Measurements from ENCODE around the gene HABP4.

HABP4 gene

DNA sequence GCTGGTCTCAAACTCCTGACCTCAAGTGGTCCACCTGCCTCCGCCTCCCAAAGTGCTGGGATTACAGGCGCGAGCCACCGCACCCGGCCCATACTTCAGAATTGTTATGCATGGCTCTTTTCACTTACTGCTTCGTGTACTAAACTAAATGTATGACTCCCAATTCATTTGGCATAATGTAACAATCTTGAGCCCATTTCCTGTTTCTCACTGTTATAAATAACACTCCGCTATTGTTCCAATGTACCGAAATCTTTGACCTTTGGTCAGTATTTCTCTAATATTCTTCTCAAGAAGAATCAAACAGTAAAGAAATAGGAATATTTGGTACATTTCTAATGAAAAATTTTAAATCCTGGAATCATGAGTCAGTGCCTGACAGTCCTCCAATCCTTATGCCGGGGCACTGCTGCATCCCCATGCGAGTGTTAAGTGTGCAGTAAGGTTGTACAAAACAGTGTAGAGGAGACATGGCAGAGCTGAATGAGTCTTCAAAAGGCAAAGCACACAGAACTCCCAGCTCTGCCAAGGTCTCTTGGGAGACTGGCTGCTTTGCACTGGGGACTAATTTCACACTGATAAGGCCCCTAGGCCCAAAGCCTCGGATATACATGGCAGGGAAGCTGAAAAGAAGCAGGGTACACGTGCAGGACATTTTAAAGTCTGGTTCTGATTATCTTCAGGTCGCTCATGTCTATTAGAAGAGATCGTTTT lies 58.4 kb downstream of the HABP4 start:
- POLR2A ChIA-PET, result no interaction called here
- CTCF ChIA-PET, result no interaction called here
- no peak for TF ChIP-seq CTCF (IDR thresholded peaks at IDR 0.05; ENCODE audit: insufficient read depth, low read length, missing control alignments)
- H3K4me3 ChIP-seq (ENCODE audit: low read depth, low read length), result no peak overlapping the region
- no peak for DNase-seq (ENCODE audit: low read depth, low spot score)

GRCh38 chr9:96509026-96509425 lies 59.1 kb downstream of the HABP4 start:
- no peak for TF ChIP-seq CTCF (IDR thresholded peaks at IDR 0.05; ENCODE audit: insufficient read depth, low read length, missing control alignments)
- no peak for DNase-seq (ENCODE audit: low read depth, low spot score)
- CTCF ChIA-PET, result no interaction called here
- no peak overlapping the region for H3K4me3 ChIP-seq (ENCODE audit: low read depth, low read length)
- POLR2A ChIA-PET, result no interaction called here

- ChIA-PET CTCF (no interaction called here), POLR2A (no interaction called here)
- no peak for TF ChIP-seq CTCF (IDR thresholded peaks at IDR 0.05; ENCODE audit: insufficient read depth, low read length, missing control alignments)
- H3K4me3 ChIP-seq (ENCODE audit: low read depth, low read length), result no peak overlapping the region
- no peak for DNase-seq (ENCODE audit: low read depth, low spot score)
Measured at GRCh38 chr9:96509848-96510247, 59.9 kb downstream of the HABP4 start.

DNA sequence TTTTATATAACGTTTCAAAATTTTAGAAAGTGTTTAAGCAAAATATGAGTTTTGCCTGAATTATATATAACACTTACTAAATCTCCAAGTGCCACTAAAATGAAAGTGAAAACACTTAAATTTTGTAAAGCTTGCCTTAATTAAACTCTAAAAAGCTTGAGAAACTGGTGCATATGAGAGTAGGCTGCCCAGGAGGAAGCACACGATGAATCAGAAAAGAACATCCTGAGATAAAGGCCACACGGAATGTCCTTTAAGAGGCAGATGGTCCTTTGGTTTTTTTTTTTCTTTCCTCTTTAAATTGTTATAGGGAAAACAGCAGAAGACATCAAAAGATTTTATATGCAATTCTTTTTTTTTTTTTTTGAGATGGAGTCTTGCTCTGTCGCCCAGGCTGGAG lies 60.3 kb downstream of the HABP4 start:
- DNase-seq (ENCODE audit: low read depth, low spot score), result no peak
- CTCF ChIA-PET, result interaction anchor here (0.8 kb wide), 1 partner anchor 56 kb away, joined by 3 read pairs; no protein-coding TSS in a partner anchor
- TF ChIP-seq CTCF (IDR thresholded peaks at IDR 0.05; ENCODE audit: insufficient read depth, low read length, missing control alignments), result no peak
- no peak overlapping the region for H3K4me3 ChIP-seq (ENCODE audit: low read depth, low read length)
- POLR2A ChIA-PET, result no interaction called here

DNA sequence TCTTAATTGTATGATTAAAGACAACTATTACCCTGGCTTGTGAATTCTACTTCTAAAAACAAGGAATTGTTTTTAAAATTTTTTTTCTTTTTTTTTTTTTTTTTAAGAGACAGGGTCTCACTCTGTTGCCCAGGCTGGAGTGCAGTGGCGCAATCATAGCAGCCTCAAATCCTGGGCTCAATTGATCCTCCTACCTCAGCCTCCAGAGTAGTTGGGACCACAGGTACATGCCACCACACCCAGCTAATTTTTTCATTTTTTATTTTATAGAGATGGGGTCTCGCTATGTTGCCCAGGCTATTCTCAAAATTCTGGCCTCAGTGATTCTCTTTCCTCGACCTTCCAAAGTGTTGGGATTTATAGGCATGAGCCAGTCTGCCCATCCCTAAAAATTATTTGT lies 62.3 kb downstream of the HABP4 start:
- no peak for TF ChIP-seq CTCF (IDR thresholded peaks at IDR 0.05; ENCODE audit: insufficient read depth, low read length, missing control alignments)
- ChIA-PET CTCF (no interaction called here), POLR2A (no interaction called here)
- DNase-seq (ENCODE audit: low read depth, low spot score), result no peak
- no peak overlapping the region for H3K4me3 ChIP-seq (ENCODE audit: low read depth, low read length)

DNA sequence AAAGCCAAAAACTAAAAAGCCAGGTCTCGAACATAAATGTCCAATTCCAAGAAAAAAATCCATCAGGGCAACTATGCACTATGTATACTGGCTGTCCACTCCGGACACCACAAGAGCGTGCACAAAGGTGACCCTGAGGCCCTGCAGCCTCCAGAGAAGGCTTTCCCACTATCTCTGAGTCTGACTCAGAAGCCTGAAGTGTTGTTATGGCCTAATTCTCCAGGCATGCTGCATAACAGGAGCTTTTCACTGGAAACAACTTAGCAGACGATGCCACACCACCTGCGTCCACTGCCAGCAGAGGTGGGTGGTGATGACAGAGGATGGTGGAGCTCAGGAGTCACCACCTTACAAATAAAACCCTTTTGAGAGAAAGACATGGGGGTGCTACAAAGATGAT lies 63.7 kb downstream of the HABP4 start:
- no peak overlapping the region for H3K4me3 ChIP-seq (ENCODE audit: low read depth, low read length)
- DNase-seq (ENCODE audit: low read depth, low spot score), result no peak
- TF ChIP-seq CTCF (IDR thresholded peaks at IDR 0.05; ENCODE audit: insufficient read depth, low read length, missing control alignments), result no peak
- ChIA-PET CTCF (interaction anchor here (0.9 to 1.2 kb wide), 2 partner anchors 53 to 99 kb away, joined by 3 to 4 read pairs; no protein-coding TSS in a partner anchor), POLR2A (interaction anchor here (0.6 to 1.9 kb wide), 4 partner anchors 26 to 1613 kb away, joined by 3 to 5 read pairs (median 4); no protein-coding TSS in a partner anchor)

All from AG04449 (cell line).